HUDEP-2 (cell line): ENCODE measurements around the gene PRMT6.
"Not testable (repeated sequence)": the region's sequence is repeated elsewhere in the genome, so short reads cannot be mapped to it uniquely, and the experiment has no call there.

ENCODE experiments used
- DNase-seq, 76 experiments: peaks; one replicate each; lab custom pipeline; 2025; ENCODE audit not compliant: unreplicated experiment in 76 of 76; lab: John Stamatoyannopoulos, UW

PRMT6 gene

GRCh38 chr1:107056426-107057196 is at the start of gene PRMT6:
Gene PRMT6, plus strand, starts transcription at chr1:107056674. Its CDS starts 42 bp downstream, at chr1:107056716.
- peak in 72 of 76 experiments; percentile 20 to 81 (median 62) for DNase-seq

- no peak for DNase-seq
Observed at GRCh38 chr1:107009281-107009680, 47.2 kb upstream of the PRMT6 start.

GRCh38 chr1:107010582-107010981 is 45.9 kb upstream of the PRMT6 start:
- DNase-seq: no peak

- no peak for DNase-seq
Observed at GRCh38 chr1:107016376-107016978, 40.0 kb upstream of the PRMT6 start.

- no peak for DNase-seq
Observed at GRCh38 chr1:107018445-107018844, 38.0 kb upstream of the PRMT6 start.

- DNase-seq: no peak
Observed at GRCh38 chr1:107019166-107019565, 37.3 kb upstream of the PRMT6 start.

- not testable (repeated sequence) for DNase-seq
Observed at GRCh38 chr1:107038874-107039273, 17.6 kb upstream of the PRMT6 start.

- not testable (repeated sequence) for DNase-seq
Observed at GRCh38 chr1:107044310-107045220, 11.9 kb upstream of the PRMT6 start.

- no peak for DNase-seq
Observed at GRCh38 chr1:107047602-107048001, 8.9 kb upstream of the PRMT6 start.

- no peak for DNase-seq
Observed at GRCh38 chr1:107048241-107048640, 8.2 kb upstream of the PRMT6 start.

- no peak for DNase-seq
Observed at GRCh38 chr1:107051266-107051665, 5.2 kb upstream of the PRMT6 start.

GRCh38 chr1:107055919-107056425 is 502 bp upstream of the PRMT6 start:
- not testable (repeated sequence) for DNase-seq

GRCh38 chr1:107057197-107058133 is 991 bp downstream of the PRMT6 start:
- peak in 61 of 76 experiments; percentile 2 to 70 (median 34) for DNase-seq

GRCh38 chr1:107058245-107059032 is 2.0 kb downstream of the PRMT6 start:
- no peak for DNase-seq

- no peak for DNase-seq
Observed at GRCh38 chr1:107061886-107062285, 5.4 kb downstream of the PRMT6 start.

GRCh38 chr1:107073493-107073892 is 17.0 kb downstream of the PRMT6 start:
- no peak for DNase-seq

- DNase-seq: no peak
Observed at GRCh38 chr1:107076841-107077240, 20.4 kb downstream of the PRMT6 start.

- DNase-seq: no peak
Observed at GRCh38 chr1:107079249-107079648, 22.8 kb downstream of the PRMT6 start.

GRCh38 chr1:107081102-107081501 is 24.6 kb downstream of the PRMT6 start:
- DNase-seq: no peak
